ENCODE data around the gene SRI.

The SRI gene

GRCh38 chr7:88208521-88208920 is 11.3 kb downstream of the SRI start:
- TF ChIP-seq CTCF (conservative IDR thresholded peaks at IDR 0.05; ENCODE audit: low read depth, low read length): no peak
- H3K9ac ChIP-seq: no peak overlapping the region
- H3K4me3 ChIP-seq (IDR thresholded peaks at IDR 0.05; ENCODE audit: insufficient read depth, low read depth, low read length): no peak overlapping the region
- H3K4me1 ChIP-seq (ENCODE audit: low read depth, poor library complexity, severe bottlenecking): peaks cover 50% of the 10 kb centered on the region
- 0 out of 2 replicates have a peak, but pooled peaks cover 5% of the 10 kb centered on the region for H3K79me2 ChIP-seq (ENCODE audit: insufficient read depth, low read depth)
- H3K36me3 ChIP-seq (ENCODE audit: insufficient read depth): peaks cover 13% of the 10 kb centered on the region; the same call in 1 of the 2 replicates
- H3K4me2 ChIP-seq: no peak overlapping the region
- H4K20me1 ChIP-seq (ENCODE audit: insufficient read depth): no peaks in the 10 kb centered on the region
- H3K27ac ChIP-seq: peak overlapping the region; percentile 1; the same call in 1 of the 2 replicates
- H2AFZ ChIP-seq (ENCODE audit: low read depth): no peak overlapping the region
- no peaks in the 10 kb centered on the region for H3K27me3 ChIP-seq (ENCODE audit: insufficient read depth, low read depth)

GRCh38 chr7:88206254-88206653 is 13.6 kb downstream of the SRI start:
- H3K4me1 ChIP-seq (ENCODE audit: low read depth, poor library complexity, severe bottlenecking): peaks cover 62% of the 10 kb centered on the region
- H3K79me2 ChIP-seq (ENCODE audit: insufficient read depth, low read depth): 0 out of 2 replicates have a peak, but pooled peaks cover 5% of the 10 kb centered on the region
- H3K4me3 ChIP-seq (IDR thresholded peaks at IDR 0.05; ENCODE audit: insufficient read depth, low read depth, low read length): no peak overlapping the region
- peak overlapping the region; percentile 41; the same call in 1 of the 2 replicates for H3K27ac ChIP-seq
- no peak overlapping the region for H3K9ac ChIP-seq
- no peaks in the 10 kb centered on the region for H3K27me3 ChIP-seq (ENCODE audit: insufficient read depth, low read depth)
- H3K4me2 ChIP-seq: peak overlapping the region; percentile 41
- H2AFZ ChIP-seq (ENCODE audit: low read depth): no peak overlapping the region
- TF ChIP-seq CTCF (conservative IDR thresholded peaks at IDR 0.05; ENCODE audit: low read depth, low read length): no peak
- H3K36me3 ChIP-seq (ENCODE audit: insufficient read depth): peaks cover 13% of the 10 kb centered on the region; the same call in 1 of the 2 replicates
- H4K20me1 ChIP-seq (ENCODE audit: insufficient read depth): no peaks in the 10 kb centered on the region

GRCh38 chr7:88205179-88205578 is 14.7 kb downstream of the SRI start:
- H3K4me3 ChIP-seq (IDR thresholded peaks at IDR 0.05; ENCODE audit: insufficient read depth, low read depth, low read length): no peak overlapping the region
- no peak overlapping the region for H3K9ac ChIP-seq
- 0 out of 2 replicates have a peak, but pooled peaks cover 5% of the 10 kb centered on the region for H3K79me2 ChIP-seq (ENCODE audit: insufficient read depth, low read depth)
- no peaks in the 10 kb centered on the region for H4K20me1 ChIP-seq (ENCODE audit: insufficient read depth)
- peaks cover 62% of the 10 kb centered on the region for H3K4me1 ChIP-seq (ENCODE audit: low read depth, poor library complexity, severe bottlenecking)
- TF ChIP-seq CTCF (conservative IDR thresholded peaks at IDR 0.05; ENCODE audit: low read depth, low read length): no peak
- peaks cover 13% of the 10 kb centered on the region; the same call in 1 of the 2 replicates for H3K36me3 ChIP-seq (ENCODE audit: insufficient read depth)
- H3K27ac ChIP-seq: peak overlapping the region; percentile 4; the same call in 1 of the 2 replicates
- H3K27me3 ChIP-seq (ENCODE audit: insufficient read depth, low read depth): no peaks in the 10 kb centered on the region
- H2AFZ ChIP-seq (ENCODE audit: low read depth): no peak overlapping the region
- H3K4me2 ChIP-seq: peak overlapping the region; percentile 41

- Histone ChIP-seq H3K4me3 (IDR thresholded peaks at IDR 0.05; ENCODE audit: insufficient read depth, low read depth, low read length) (no peak overlapping the region), H3K36me3 (ENCODE audit: insufficient read depth) (peaks cover 13% of the 10 kb centered on the region; the same call in 1 of the 2 replicates), H3K27me3 (ENCODE audit: insufficient read depth, low read depth) (no peaks in the 10 kb centered on the region), H3K4me1 (ENCODE audit: low read depth, poor library complexity, severe bottlenecking) (peaks cover 62% of the 10 kb centered on the region), H2AFZ (ENCODE audit: low read depth) (no peak overlapping the region), H3K27ac (peak overlapping the region; percentile 4; the same call in 1 of the 2 replicates), H3K79me2 (ENCODE audit: insufficient read depth, low read depth) (0 out of 2 replicates have a peak, but pooled peaks cover 5% of the 10 kb centered on the region), H4K20me1 (ENCODE audit: insufficient read depth) (no peaks in the 10 kb centered on the region), H3K4me2 (no peak overlapping the region), H3K9ac (no peak overlapping the region)
- TF ChIP-seq CTCF (conservative IDR thresholded peaks at IDR 0.05; ENCODE audit: low read depth, low read length): no peak
These were observed 15.2 kb downstream of the SRI start for GRCh38 chr7:88204525-88205110.

Measured in KMS-11 (cell line).